Progenitor cell of endocrine pancreas (in vitro differentiated cells): ENCODE results near the gene ANKRD18A. TPM values are rescaled to one million over a fixed set of nuclear protein-coding genes. Genes with fewer than 3 reads are reported as not detected.

Experiments used
- DNase-seq: peaks from one replicate; pipeline ENCODE4 v3.0.0; 2021; ENCODE audit warnings: low spot score; ENCODE audit not compliant: unreplicated experiment
- H3K27ac Mint-ChIP-seq: 2 replicates; pipeline ENCODE4 v1.8.0; 2021; ENCODE audit warnings: mild to moderate bottlenecking, moderate library complexity, mixed read lengths
- H3K27me3 Mint-ChIP-seq: 2 replicates; pipeline ENCODE4 v1.8.0; 2021; ENCODE audit warnings: mixed read lengths
- H3K36me3 Mint-ChIP-seq: 2 replicates; pipeline ENCODE4 v1.8.0; 2022; ENCODE audit warnings: mixed read lengths; ENCODE audit not compliant: insufficient read depth
- H3K4me1 Mint-ChIP-seq: 2 replicates; pipeline ENCODE4 v1.8.0; 2021; ENCODE audit warnings: low read depth, mixed read lengths
- H3K4me3 Mint-ChIP-seq: 2 replicates; pipeline ENCODE4 v1.8.0; 2021; ENCODE audit warnings: low read depth, mild to moderate bottlenecking, moderate library complexity, mixed read lengths
- H3K9me3 Mint-ChIP-seq: 2 replicates; pipeline ENCODE4 v1.8.0; 2021; ENCODE audit warnings: low read depth, mixed read lengths
- CTCF ChIP-seq: fragments of 200-600 bp; sonication (generic); IDR thresholded peaks from one replicate; pipeline ENCODE4 v1.5.0; 2021; ENCODE audit warnings: antibody characterized with exemption, mild to moderate bottlenecking; ENCODE audit not compliant: unreplicated experiment
- total RNA-seq: library from RNA; stranded (reverse); gene quantifications from 2 replicates; pipeline ENCODE4 v1.2.1, GENCODE V29; 2021

Gene ANKRD18A
- total RNA-seq, 1 donor from 2014 or later = 2.2 TPM

GRCh38 chr9:38652486-38652885 lies 32.1 kb upstream of the ANKRD18A start:
- Mint-ChIP-seq H3K9me3 (no peaks in the 10 kb centered on the region), H3K36me3 (no peaks in the 10 kb centered on the region), H3K4me3 (no peak overlapping the region), H3K4me1 (no peaks in the 10 kb centered on the region), H3K27me3 (peaks cover 16% of the 10 kb centered on the region), H3K27ac (no peak overlapping the region)
- DNase-seq = no peak
- no peak for TF ChIP-seq CTCF

GRCh38 chr9:38652044-38652443 lies 31.6 kb upstream of the ANKRD18A start:
- Mint-ChIP-seq H3K4me3 (no peak overlapping the region), H3K27me3 (peaks cover 16% of the 10 kb centered on the region), H3K36me3 (no peaks in the 10 kb centered on the region), H3K9me3 (no peaks in the 10 kb centered on the region), H3K4me1 (no peaks in the 10 kb centered on the region), H3K27ac (no peak overlapping the region)
- no peak for DNase-seq
- TF ChIP-seq CTCF = no peak

- TF ChIP-seq CTCF = no peak
- no peaks in the 10 kb centered on the region for H3K36me3 Mint-ChIP-seq
- no peak for DNase-seq
Observed at GRCh38 chr9:38651400-38652042, 31.1 kb upstream of the ANKRD18A start.

GRCh38 chr9:38650564-38650963 lies 30.2 kb upstream of the ANKRD18A start:
- Mint-ChIP-seq H3K27ac (no peak overlapping the region), H3K36me3 (no peaks in the 10 kb centered on the region), H3K4me1 (no peaks in the 10 kb centered on the region), H3K9me3 (no peaks in the 10 kb centered on the region), H3K27me3 (peaks cover 7% of the 10 kb centered on the region), H3K4me3 (no peak overlapping the region)
- TF ChIP-seq CTCF = no peak
- no peak for DNase-seq

More at GRCh38 chr9:38651400-38652042, 31.1 kb upstream of the ANKRD18A start:
- Mint-ChIP-seq H3K27ac (no peak overlapping the region), H3K27me3 (peaks cover 15% of the 10 kb centered on the region), H3K9me3 (no peaks in the 10 kb centered on the region), H3K4me1 (no peaks in the 10 kb centered on the region), H3K4me3 (no peak overlapping the region)

- no peak for DNase-seq
- Mint-ChIP-seq H3K27ac (no peak overlapping the region), H3K27me3 (peaks cover 6% of the 10 kb centered on the region), H3K4me3 (no peak overlapping the region), H3K36me3 (no peaks in the 10 kb centered on the region), H3K9me3 (no peaks in the 10 kb centered on the region), H3K4me1 (no peaks in the 10 kb centered on the region)
- no peak for TF ChIP-seq CTCF
Observed at GRCh38 chr9:38649731-38650363, 29.5 kb upstream of the ANKRD18A start.
